ENCODE results near the gene SLMAP. TPM values are rescaled to one million over a fixed set of nuclear protein-coding genes. Genes with fewer than 3 reads are reported as not detected.

SLMAP gene
- total and polyA plus RNA-seq, 11 donors: 96.4 to 534 (median 269) TPM

GRCh38 chr3:57896691-57897090 lies 140.6 kb downstream of the SLMAP start:
- H3K4me1 ChIP-seq: peaks cover 0 to 29% (median 3%) of the 10 kb centered on the region in 12 donors

GRCh38 chr3:57900786-57901185 lies 144.7 kb downstream of the SLMAP start:
- H3K4me1 ChIP-seq: peaks cover 0 to 35% (median 7%) of the 10 kb centered on the region in 12 donors
- DNase-seq: no peak
- H3K27ac ChIP-seq: peak overlapping the region in 1 of 12 donors; percentile 68
- H3K27me3 ChIP-seq: no peaks in the 10 kb centered on the region
- no peaks in the 10 kb centered on the region for H3K9me3 ChIP-seq
- intact Hi-C loops (cut with DNase I): loop anchor here in 1 of 10 donors (2.0 kb wide), 1 partner anchor 14 kb away; no protein-coding TSS in a partner anchor
- H3K4me3 ChIP-seq: no peak overlapping the region
- peaks cover 0 to 89% (median 52%) of the 10 kb centered on the region in 9 donors for H3K36me3 ChIP-seq
- ATAC-seq: no peak
- WGBS, 4 donors: 60 to 85% (median 69%) methylated on average over 2 of the region's 2 CpGs
- TF ChIP-seq POLR2A (IDR thresholded peaks at IDR 0.05) (no peak), CTCF (IDR thresholded peaks at IDR 0.05) (no peak)

More at GRCh38 chr3:57896691-57897090, 140.6 kb downstream of the SLMAP start:
- intact Hi-C loops (cut with DNase I): loop anchor here in 1 of 10 donors (10.0 kb wide), 1 partner anchor 268 kb away; no protein-coding TSS in a partner anchor
- peak overlapping the region in 2 of 12 donors; percentile 16 to 18 for H3K4me3 ChIP-seq
- DNase-seq (no peak), ATAC-seq (no peak)
- H3K36me3 ChIP-seq: peaks cover 0 to 55% (median 43%) of the 10 kb centered on the region in 9 donors
- peak overlapping the region in 5 of 12 donors; percentile 16 to 91 (median 86) for H3K27ac ChIP-seq
- no peaks in the 10 kb centered on the region for H3K27me3 ChIP-seq
- WGBS, 4 donors: 55 to 66% (median 60%) methylated on average over 4 of the region's 4 CpGs
- TF ChIP-seq CTCF (IDR thresholded peaks at IDR 0.05) (no peak), POLR2A (IDR thresholded peaks at IDR 0.05) (no peak)
- H3K9me3 ChIP-seq: no peaks in the 10 kb centered on the region

- TF ChIP-seq CTCF (IDR thresholded peaks at IDR 0.05) (no peak), POLR2A (IDR thresholded peaks at IDR 0.05) (no peak)
- intact Hi-C loops (cut with DNase I): no loop called here
- 67 to 72% (median 71%) methylated on average over 3 of the region's 3 CpGs for WGBS, 4 donors
- H3K9me3 ChIP-seq: no peaks in the 10 kb centered on the region
- ATAC-seq: peak in 1 of 4 donors; percentile 28
- no peaks in the 10 kb centered on the region for H3K27me3 ChIP-seq
- peaks cover 0 to 89% (median 40%) of the 10 kb centered on the region in 9 donors for H3K36me3 ChIP-seq
- DNase-seq: no peak
- H3K4me3 ChIP-seq: no peak overlapping the region
- H3K27ac ChIP-seq: peak overlapping the region in 1 of 12 donors; percentile 56
- peaks cover 0 to 30% (median 3%) of the 10 kb centered on the region in 12 donors for H3K4me1 ChIP-seq
Observed at GRCh38 chr3:57903124-57903890, 147.2 kb downstream of the SLMAP start.

GRCh38 chr3:57910990-57911389 lies 154.9 kb downstream of the SLMAP start:
- intact Hi-C loops (cut with DNase I): loop anchor here in 1 of 10 donors (10.0 kb wide), 1 partner anchor 266 kb away; no protein-coding TSS in a partner anchor
- TF ChIP-seq CTCF (IDR thresholded peaks at IDR 0.05): peak in 7 of 12 donors; percentile 6 to 45 (median 31)
- TF ChIP-seq POLR2A (IDR thresholded peaks at IDR 0.05): no peak
- H3K9me3 ChIP-seq: no peaks in the 10 kb centered on the region
- 46 to 65% (median 56%) methylated on average over 2 of the region's 2 CpGs for WGBS, 4 donors
- peak overlapping the region in 1 of 12 donors; percentile 65 for H3K27ac ChIP-seq
- no peak for DNase-seq
- peaks cover 0 to 4% (median 0%) of the 10 kb centered on the region in 12 donors for H3K4me1 ChIP-seq
- peaks cover 0 to 97% (median 83%) of the 10 kb centered on the region in 9 donors for H3K36me3 ChIP-seq
- ATAC-seq: peak in 2 of 4 donors; percentile 23 to 43
- no peak overlapping the region for H3K4me3 ChIP-seq
- no peaks in the 10 kb centered on the region for H3K27me3 ChIP-seq
